Stimulated activated CD4-positive, alpha-beta T cell treated with anti-CD3 and anti-CD28 coated beads, Interleukin-2, amount 100 ng/mL, for 48 hours (primary cell): Measurements from ENCODE around the gene ADSS1.
A peak's percentile ranks its signal among the peaks of the same experiment; 100 is the strongest.

Experiments used
- DNase-seq, 2 donors: peaks; one replicate each; pipeline ENCODE4 v3.0.0-alpha.2; 2020

ADSS1 gene

DNA sequence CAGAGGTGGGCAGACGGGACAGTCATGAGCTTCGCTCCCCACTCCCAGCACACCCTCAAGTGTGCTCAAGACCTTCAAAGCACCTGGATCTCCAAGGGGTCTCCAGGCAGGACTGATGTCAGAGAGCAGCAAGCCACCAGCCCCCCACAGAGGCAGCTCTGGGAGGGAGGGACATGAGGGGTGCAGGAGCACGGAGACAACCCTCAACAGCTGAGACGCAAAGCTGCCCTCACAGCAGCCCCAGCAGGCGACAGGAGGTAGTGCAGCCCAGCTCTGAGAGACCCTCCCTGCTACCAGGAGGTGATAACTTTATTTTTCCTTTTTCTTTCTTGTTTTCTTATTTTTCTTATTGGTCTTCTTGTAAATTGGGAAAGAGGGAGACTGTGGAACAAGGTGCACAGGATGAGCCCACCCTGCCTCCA is 46.8 kb downstream of the ADSS1 start:
- DNase-seq: peak in 1 of 2 donors; percentile 19

- no peak for DNase-seq
Measured at GRCh38 chr14:104771374-104771773, 47.3 kb downstream of the ADSS1 start.

- DNase-seq: no peak
Measured at GRCh38 chr14:104771918-104772706, 48.1 kb downstream of the ADSS1 start.

- no peak for DNase-seq
Measured at GRCh38 chr14:104772707-104773504, 48.9 kb downstream of the ADSS1 start.

DNA sequence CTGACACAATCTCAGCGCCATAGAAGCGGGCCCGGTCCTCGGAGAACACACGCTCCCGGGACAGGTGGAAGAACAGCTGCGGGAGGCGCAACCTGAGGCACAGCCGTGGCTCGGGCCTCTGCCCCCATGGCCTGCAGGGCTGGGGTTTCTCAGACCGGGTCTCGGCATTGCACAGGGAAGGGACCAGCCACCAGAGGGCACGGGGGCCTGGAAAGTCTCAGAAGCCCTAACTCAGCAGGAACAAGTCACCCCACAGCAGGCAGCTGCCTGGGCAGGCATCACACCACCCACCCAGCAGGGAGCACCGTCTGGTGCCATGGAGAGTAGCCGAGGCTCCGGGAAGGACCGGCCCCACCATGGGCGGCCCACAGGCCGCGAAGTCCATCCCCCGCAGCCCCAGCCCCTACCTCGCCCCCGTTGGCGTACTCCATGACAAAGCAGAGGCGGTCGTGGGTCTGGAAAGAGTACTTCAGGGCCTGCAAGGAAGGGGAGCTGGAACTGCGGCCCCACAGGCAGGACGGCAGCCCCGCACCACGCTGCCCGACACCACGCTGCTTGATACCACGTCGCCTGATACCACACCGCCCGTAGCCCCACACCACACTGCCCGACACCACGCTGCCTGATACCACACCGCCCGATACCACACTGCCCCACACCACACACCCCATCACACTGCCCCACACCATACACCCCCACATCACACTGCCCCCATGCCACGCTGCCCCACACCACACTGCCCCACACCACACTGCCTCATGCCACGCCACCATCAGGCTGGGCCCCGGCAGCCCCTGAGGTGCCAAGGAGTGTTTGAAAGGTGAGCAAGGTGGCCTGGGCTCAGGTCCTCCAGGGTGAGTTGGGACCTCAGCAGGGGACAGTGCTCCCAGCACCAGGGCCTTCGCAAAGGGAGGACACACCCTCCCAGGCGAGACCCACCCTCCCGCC is 49.8 kb downstream of the ADSS1 start:
- DNase-seq: no peak

DNA sequence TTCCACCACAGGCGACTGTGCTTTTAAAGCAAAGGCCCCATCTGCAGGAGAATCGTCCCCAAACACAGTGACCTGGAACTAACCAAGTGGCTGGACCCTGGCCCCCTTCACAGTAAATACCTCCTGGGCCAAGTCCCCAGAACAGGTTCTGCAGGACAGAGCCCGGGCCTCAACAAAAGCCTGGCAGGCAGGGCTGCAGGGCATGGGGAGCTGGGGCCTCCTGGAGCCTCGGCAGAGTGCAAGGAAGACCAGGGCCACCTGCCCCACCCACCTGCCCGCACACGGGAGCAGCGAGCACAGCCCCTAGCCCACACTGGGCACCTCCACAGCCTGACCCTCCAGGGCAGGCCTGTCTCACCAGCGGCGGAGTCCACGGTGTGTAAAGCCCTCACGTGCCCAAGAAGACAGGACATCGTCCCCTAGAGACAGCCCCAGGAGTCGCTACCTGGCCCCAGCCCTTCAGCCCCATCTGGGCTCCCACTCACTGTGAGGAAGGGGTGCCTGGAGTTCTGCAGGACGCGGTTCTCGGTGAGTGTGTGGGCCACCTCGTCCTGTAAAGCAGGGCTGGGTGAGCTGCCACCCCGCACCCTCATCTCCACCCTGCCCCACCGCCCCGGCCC is 50.5 kb downstream of the ADSS1 start:
- no peak for DNase-seq

- DNase-seq: no peak
Measured at GRCh38 chr14:104775073-104775489, 51.1 kb downstream of the ADSS1 start.

DNA sequence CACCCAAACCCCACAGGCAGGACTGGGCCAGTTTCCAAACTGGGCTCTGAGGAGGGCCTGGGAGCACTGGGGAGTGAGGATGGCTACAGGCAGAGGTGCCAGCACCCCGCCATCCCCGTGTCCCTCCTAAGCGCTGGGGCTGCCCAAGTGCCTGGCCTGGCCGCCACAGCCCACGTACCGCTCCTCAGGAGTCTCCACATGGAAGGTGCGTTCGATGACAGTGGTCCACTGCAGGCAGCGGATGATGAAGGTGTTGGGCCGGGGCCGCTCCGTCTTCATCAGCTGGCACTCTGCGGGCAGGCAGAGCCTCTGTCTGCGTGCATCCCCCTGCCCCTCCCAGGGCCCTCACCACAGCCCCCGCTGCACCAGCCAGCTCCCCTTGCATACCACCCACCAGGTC is 52.5 kb downstream of the ADSS1 start:
- no peak for DNase-seq

- DNase-seq: no peak
Measured at GRCh38 chr14:104776961-104777807, 53.2 kb downstream of the ADSS1 start.

DNA sequence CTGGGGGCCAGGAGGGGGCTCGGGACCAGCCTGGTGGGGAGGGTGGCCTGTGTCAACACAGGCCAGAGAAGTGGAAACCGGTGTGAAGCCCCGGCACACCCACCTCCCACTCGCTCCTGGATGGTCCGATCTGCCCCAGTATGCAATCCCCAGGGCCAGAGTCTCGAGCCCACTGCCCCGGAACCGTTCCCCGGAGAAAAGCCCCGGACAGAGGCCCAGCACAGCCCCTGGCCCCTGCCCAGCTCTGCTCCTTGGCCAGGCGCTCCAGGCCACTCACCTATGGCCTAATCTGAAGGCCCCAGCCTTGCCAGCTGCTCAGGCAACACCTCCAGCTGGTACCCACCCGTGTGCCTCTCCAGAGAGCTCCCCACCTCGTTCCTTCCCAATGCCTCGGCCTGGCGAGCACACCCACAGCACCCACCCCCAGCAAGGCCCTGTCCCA is 53.8 kb downstream of the ADSS1 start:
- DNase-seq: no peak

GRCh38 chr14:104778694-104779331 is 54.8 kb downstream of the ADSS1 start:
- DNase-seq: no peak

- DNase-seq: no peak
Measured at GRCh38 chr14:104779776-104780512, 55.9 kb downstream of the ADSS1 start.

- no peak for DNase-seq
Measured at GRCh38 chr14:104780513-104781030, 56.5 kb downstream of the ADSS1 start.

- no peak for DNase-seq
Measured at GRCh38 chr14:104781271-104782077, 57.4 kb downstream of the ADSS1 start.

DNA sequence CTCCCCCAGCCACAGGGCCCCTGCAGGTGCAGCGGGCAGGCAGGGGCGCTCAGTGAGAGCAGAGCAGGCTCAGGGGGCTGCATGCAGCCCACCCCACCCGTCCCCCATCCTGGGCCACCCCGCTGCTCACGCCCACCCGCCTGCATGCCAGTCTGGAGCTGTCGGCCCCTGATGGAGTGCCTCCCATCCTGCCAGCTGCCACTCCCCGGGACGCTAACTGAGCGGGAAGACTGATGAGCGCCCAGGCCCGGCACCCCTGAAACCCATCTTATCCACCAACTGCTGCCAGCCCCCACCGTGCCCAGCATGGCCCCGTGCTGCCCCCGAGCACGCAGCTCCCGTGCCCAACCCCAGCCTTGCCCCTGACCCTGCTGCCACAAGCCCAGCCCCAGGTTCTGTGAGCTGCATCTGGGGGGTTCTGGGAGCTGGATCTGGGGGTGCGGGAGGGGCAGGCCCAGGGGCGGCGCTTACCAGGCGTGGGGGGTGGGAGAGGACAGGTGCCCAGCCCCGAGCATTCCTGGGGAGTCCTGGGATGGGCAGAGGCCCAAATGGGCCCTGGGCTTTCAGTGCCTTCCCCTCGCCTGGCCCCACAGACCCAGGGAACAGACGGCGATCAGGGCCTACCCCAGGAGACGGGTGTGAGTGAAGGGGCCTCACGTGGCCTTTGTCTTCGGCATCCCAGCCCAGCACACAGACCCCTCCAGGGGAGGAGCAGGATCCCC is 58.2 kb downstream of the ADSS1 start:
- DNase-seq: no peak

DNA sequence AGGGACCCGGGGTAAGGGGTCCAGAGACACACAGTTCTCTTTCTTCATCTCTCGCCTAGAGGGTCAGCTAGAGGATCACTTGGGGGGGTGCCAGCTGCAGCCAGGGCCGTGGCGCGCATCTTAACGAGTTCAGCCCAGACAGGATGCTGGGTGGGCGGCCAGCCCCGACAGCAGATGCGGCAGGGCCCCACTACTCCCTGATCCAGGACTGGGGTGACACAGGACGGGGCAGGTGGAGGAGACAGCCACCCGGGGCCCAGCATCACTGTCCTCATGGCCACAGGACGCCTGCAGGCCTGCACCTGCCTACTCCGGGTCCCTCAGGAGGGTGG is 58.7 kb downstream of the ADSS1 start:
- DNase-seq: no peak

- DNase-seq: no peak
Measured at GRCh38 chr14:104783484-104784217, 59.6 kb downstream of the ADSS1 start.

DNA sequence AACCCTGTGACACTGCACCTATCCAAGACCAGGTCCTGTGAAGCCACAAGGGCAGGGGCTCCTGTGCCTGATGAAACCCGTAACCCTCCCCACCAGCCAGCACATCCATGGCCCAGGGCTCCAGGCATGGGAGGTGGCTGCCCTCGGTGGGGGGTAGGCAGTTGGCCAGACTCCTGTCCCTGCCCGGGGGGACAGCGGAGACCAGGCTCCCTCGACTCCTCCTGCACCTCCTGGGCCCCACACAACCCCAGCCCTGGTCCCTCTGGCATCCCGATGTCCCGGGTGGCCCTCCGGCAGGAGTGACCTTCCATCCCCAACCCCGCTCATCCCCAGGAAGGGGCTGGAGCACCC is 60.2 kb downstream of the ADSS1 start:
- no peak for DNase-seq
